A172 (cell line): ENCODE data around the gene A3GALT2. TPM values are rescaled to one million over a fixed set of nuclear protein-coding genes. Genes with fewer than 3 reads are reported as not detected.

Experiments
- total RNA-seq: library from RNA; depleted of rRNA; stranded (reverse); fragments of >200 nt; shearing (Covaris generic); gene quantifications from 2 replicates; pipeline ENCODE4 v1.2.3, GENCODE V29; 2014; rRNA removed

The A3GALT2 gene
- total RNA-seq, 1 experiment from 2014 or later: not detected

Other genes with a start within 250 kb of the A3GALT2 start
- 0.74 and 2.7 TPM in 2 replicates for gene AZIN2, start 239.9 kb downstream of the A3GALT2 start, total RNA-seq
- gene TRIM62, start 139.1 kb downstream of the A3GALT2 start, total RNA-seq: 1.00 and 1.4 TPM in 2 replicates
- 3.5 and 10.5 TPM in 2 replicates for gene ZNF362, start 64.6 kb downstream of the A3GALT2 start, total RNA-seq
- 45.7 and 62.0 TPM in 2 replicates for gene PHC2, start 110.0 kb upstream of the A3GALT2 start, total RNA-seq
- 4.0 and 5.1 TPM in 2 replicates for gene ZSCAN20, start 151.5 kb upstream of the A3GALT2 start, total RNA-seq